HG02973 (cell line): ENCODE data around the gene CST3.
"Not testable (repeated sequence)": the region's sequence is repeated elsewhere in the genome, so short reads cannot be mapped to it uniquely, and the experiment has no call there.

Source experiments
- ATAC-seq: cut with Tn5 transposase; IDR thresholded peaks from one replicate; pipeline ENCODE4 v1.9.1; 2021; ENCODE audit warnings: moderate library complexity; ENCODE audit not compliant: unreplicated experiment

CST3 gene, protein sequence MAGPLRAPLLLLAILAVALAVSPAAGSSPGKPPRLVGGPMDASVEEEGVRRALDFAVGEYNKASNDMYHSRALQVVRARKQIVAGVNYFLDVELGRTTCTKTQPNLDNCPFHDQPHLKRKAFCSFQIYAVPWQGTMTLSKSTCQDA

DNA sequence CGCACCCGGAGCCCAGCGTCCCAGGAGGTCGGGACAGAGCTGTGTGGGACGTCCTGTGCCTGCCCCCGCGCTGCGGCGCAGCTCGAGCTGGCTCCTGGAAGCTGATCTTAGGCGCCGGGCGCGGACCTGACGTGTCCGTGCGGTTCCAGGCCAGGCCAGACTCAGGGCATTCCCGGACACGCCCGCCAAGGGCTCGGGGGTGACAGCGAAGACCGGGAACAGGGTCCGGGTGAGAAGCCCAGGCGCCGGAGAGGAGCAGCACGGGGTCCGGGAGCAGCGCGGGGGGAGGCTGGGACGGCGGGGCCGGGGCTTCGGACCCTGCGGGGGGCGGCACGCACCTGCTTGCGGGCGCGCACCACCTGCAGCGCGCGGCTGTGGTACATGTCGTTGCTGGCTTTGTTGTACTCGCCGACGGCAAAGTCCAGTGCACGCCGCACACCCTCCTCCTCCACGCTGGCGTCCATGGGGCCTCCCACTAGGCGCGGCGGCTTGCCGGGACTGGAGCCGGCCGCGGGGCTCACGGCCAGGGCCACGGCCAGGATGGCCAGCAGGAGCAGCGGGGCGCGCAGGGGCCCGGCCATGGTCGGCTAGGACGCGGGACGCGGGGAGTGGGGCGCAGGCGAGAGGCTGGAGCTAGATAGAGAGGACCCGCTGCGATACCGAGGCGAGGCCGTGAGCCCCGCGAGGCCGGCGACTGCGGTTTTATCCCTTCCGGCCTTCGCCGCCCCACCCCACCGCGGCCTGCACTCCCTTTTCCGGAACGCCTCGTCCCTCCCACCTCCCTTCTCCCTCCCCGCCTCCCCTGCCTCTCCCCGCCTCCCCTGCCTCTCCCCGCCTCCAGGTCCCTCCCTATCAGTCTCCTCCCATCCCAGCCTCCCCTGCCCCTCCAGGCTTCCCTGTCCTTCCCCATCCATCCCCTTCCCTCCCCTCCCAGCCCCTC is at the start of gene CST3:
TSS of gene CST3 (minus strand) at position 674 of the 940 bp plus-strand sequence. CDS start at position 581, 93 bp downstream.
- peak; percentile 42 for ATAC-seq

DNA sequence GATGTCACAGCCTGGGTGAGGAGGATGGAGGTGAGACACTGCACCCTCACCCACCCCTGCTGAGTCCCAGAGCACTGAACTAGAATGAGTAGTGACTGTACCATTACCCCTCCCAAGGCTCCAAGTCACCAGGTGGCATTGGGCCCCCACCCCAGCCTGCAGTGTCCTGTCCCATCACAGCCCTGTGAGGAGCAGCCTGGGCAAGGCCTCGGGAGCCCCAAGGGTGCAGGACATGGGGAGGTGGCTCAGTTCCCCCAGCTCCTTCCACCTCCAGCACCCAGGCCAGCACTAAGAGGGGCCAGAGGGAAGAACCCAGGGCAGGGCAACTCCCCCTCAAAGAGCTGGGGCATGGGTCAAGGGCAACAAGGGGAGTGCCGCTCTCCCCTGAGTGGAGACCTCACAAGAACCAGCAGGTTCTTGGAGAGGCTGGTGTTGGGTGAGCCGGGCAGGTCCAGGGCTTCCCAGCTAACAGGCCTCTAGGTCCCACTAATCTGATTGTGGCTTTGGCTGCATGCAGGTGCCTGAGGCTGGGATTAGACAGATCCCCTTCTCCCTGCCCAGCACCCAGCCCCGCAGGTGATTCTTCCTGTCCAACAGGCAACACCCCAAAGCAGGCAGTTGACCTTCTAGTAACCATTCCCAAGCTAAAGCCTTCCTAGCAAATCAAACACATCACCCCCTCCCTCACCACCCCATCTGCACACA is 48.4 kb upstream of the CST3 start:
- no peak for ATAC-seq

DNA sequence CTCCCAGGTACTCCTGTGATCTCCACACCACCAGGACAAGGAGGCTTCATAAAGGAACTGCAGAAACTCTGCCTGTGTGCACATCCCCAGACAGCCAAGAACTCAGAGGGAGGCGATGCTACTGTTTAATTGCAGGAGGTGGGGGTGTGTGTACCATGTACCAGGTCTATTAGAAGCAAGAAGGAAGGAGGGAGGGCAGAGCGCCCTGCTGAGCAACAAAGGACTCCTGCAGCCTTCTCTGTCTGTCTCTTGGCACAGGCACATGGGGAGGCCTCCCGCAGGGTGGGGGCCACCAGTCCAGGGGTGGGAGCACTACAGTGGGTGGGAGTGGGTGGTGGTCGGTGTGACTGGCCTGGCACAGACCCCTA is 47.8 kb upstream of the CST3 start:
- not testable (repeated sequence) for ATAC-seq

DNA sequence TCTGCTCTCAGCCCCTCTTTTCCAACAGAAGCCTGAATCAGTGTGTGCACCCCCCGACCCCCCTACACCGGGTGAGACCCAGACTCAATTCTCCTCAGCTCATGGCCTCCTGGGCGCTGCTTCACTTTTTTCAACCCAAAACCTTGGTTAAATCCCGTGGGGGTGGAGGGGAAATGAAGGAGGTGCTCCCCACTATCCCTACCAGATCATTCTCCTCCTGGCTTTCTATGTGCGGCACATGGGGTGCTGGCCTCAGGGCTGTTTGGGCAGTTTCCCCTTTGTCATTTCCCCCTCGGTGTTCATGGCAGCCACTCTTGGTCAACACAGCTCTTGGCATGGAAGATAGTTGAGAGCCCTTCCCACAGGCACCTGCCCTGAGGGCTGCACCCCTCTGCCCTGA is 46.5 kb upstream of the CST3 start:
- ATAC-seq = no peak

DNA sequence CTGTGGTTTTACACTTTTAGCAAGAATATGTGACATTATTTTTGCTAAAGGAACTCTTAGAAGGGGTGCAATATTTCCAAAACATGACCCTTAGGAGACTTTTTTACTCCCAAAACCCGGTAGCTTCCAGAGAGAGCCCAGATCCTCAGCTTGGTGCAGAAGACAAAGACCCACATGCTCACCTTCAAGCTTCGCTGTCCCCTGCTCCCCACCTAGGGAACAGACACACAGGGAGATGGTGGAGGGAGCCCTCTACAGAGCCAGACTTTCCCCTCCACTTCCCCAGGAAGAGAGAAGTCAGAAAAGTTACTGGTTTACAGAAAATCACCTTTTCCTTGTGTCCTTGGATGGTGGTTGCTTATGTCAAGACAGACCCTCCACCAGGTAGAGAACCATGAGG is 46.1 kb upstream of the CST3 start:
- no peak for ATAC-seq

DNA sequence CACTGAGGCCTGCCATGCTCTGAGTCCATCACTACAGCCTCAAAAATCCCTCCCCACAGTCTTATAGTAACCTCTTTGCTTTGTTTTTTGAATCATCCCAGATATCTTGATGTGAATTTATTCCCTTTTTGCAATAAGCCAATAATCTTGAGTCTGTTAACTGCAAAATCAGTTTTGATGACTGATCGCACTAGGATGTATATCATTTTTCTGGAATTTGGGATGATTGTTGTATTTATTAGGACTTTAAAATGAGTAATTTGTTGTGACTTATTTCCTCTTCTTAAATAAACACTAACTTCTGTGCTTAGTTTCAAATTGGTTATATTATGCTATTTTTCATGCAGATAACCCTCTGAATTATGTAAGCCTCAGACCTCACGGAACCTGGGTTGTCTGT is 45.5 kb upstream of the CST3 start:
- no peak for ATAC-seq

DNA sequence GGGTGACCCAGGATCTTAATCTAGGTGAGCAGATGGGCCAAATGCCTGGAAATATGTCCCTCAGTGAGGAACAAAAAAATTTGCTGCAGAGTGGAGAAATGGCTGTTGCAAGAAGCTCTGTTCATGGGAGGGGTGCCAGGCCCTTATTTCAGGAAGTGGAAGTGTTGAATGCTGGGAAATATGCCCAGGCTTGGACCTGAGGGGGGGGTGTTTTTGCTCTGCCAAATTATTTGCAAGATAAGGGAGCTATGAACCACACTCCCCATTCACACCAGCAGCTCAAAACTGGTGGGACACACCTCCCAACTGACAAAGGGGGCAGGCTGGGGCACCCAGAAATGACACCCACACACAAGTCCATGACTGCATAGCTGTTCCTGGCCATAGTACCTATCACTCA is 42.4 kb upstream of the CST3 start:
- ATAC-seq = no peak

DNA sequence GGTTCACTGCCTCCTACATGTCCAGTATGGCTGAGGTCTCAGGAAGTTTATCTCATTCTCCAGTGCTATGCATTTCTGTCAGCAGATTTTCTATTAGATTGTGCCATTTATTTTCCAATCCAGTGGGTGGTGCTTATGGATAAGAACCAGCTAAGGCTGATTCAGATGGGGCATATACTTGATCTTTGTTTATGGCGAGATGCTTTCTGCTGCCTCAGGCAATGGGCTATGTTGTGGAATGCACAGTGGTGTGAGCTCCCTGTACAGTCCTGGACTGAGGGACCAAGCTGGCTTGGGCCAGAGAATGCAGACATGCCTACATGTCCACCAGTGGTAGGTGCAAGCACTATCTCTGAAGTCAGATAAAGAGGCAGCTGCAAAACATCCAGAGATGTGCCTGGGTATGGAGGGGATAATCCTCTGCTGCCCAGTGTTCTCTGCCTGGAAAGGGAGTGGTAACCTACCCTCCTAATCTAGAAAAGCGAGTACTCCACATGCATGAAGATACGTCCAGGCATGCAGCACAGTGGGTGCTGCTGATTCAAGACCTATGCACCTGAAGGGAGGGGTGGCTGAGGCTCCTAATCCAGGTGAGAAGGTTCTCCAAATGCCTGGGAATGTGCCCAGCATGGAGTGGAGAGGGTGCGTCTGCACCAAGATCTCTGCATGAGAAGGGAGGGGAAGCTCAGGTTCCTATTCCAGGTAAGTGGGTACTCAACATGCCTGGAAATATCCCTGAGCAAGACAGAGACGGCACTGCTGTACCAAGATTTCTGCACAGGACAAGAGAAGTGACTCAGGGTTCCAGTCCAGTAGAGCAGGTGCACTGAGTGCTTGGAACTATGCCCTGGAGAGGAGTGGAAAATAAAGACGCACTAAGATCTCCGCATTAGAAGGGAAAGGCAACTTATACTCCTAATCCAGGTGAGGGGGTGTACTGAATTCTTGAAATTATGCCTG is 41.7 kb upstream of the CST3 start:
- no peak for ATAC-seq

DNA sequence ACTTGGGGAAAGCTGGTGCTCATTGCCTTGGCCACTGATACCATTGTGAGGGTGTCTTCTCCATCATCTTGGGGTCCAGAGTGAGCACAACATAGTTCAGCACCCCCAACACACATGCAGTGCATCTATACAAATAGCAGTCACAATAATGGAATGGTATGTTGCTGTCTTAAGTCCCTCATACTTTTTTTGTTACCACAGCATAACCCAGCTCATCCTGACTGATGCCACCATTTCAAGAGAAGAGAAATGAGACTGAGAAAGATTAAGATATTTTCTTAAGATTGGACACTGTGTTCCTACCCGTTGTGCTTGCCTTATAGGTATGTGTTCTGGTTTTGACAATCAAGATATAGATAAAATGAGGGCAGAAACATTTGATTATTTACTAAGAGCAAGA is 35.5 kb upstream of the CST3 start:
- ATAC-seq = no peak

DNA sequence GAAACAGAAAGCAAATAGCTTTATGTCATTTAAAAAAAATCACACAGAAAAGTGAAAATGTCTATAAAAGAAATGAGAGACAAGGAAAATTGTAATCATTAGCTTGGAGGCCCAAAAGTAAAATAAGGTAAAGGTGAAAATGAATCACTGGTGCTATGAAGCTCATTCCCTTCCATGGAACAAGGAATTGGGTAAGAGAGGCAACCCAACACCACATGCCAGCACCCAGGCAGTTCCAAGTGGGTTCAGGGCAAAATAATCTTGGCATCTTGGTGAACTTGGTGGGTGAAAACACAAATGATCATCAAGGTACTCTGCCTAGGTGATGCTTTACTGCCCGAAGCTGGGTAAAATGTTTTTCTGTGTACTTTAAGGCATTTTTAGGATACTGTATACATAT is 34.4 kb upstream of the CST3 start:
- ATAC-seq = no peak

DNA sequence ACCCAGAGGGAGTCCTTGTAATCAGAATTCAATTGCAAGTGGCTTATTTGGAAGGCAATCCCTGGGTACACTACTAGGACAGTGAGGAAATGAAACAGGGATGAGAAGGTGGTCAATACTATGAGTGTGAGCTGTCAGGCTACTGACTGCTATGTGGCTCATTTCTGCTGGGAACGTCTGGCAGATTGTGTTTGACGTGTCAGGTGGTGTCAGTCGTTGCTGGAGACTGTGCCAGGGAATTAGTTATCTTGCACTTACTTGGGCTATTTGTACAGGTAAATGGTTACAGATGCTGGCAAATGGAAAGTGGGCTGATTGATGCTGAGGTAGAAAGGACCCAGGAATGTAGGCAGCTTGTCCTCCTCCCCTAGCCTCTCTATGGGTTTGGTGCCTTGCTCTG is 33.7 kb upstream of the CST3 start:
- no peak for ATAC-seq

DNA sequence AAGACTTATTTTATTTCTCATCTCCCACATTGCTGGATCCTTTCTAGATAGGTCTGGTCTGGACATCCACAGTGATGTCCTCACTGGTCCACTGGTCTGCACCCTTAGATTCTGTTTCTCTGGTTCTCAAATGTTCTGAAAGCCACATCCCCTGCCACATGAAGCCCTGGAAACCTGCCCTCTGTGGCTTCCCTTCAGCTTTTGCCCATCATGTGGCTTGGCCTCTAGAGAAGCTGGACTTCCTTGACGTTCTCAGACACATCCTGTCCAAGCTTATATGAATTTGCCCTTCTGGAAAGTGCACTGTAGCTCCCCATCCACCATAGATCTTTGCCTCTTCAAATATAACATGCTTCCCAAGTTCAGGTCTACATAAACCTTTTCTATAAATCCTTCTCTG is 32.6 kb upstream of the CST3 start:
- no peak for ATAC-seq

DNA sequence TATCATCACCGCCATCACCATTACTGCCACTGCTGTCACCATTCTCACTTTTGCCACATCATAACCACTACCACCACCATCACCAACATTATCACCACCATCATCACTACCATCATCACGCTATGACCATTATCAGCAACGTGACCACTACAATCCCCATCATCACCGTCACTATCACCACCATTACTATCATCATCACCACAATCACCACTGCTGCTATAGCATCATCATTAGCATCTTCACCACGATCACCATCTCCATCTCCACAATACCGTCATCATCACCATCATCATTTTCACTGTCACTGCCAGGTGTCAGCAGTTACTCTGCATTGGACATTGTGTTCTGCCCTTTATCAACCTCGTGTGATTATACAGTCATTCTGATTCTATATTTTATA is 32.1 kb upstream of the CST3 start:
- ATAC-seq = no peak

DNA sequence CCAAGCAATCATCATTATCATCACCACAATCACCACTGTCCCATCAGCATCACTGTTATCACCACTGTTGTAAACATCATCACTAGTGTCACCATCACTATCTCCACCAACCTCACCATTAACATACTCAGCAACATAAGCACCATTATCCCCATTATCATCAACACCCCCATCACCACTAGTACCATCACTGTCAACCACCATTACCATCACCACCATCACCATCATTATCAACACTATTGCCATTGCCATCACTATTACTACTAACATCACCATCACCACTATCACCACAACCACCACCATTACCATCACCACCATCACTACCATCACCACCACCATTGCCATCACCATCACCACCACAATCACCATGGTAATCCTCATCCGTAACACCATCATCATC is 31.6 kb upstream of the CST3 start:
- ATAC-seq = no peak

DNA sequence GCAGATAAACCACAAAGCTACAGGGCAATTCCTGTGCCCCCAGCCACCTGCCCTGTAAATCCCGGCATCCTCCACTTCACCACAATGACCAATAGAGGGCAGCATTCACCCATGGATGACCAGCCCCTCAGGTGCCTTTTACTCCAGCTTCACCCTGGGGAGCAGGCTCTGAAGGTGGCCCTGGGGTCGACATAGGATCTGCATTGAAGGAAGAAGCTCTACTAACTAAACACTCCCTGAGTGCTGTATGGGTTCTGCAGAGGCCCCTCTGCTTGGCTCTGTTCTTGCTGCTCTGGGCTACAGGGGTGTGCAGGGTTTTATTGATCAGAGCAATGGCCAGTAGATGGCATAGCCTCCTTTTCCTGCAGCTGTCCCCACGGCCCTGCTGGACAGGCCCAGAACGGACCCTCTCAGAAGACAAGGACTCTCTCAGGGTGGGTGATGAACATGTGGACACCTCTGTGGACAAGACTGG is 30.8 kb upstream of the CST3 start:
- peak; percentile 66 for ATAC-seq

DNA sequence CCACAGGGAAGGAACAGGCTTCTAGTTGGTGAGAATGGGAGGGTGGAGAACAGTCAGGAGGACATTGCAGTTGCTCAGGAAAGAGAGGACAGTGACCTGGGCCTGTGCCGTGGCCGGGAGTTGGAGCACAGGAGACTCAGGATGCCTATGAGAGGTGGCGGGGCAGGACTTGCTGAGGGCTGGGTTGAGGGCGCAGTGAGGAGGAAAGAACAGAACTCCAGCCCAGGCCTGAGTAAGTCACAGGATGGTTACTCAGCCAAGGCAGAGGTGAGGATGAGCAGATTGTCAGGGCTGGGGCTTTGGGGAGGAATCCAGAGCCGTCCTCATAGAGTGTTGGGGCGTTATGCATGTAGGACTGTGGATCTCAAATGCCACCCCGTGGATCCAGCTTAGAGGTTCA is 29.9 kb upstream of the CST3 start:
- no peak for ATAC-seq

DNA sequence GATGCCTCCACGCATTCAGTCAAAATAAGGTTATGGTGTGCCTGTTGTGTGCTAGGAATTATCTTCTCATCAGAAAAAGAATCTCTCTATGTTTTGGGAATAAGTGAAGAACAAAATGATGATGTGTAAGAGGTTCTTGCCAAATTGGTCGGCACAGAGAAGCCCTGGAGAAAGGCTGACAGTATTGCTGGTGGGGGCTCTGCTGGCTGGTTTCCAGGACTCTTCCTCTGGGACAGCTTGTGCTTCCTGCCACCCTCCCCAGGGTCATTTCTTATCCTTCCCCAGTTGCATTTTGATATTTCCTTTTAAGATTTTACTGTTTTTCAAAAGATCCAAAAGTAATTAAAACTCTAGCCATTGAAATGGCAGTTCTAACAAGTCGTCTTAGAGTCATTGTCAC is 28.9 kb upstream of the CST3 start:
- ATAC-seq = no peak

DNA sequence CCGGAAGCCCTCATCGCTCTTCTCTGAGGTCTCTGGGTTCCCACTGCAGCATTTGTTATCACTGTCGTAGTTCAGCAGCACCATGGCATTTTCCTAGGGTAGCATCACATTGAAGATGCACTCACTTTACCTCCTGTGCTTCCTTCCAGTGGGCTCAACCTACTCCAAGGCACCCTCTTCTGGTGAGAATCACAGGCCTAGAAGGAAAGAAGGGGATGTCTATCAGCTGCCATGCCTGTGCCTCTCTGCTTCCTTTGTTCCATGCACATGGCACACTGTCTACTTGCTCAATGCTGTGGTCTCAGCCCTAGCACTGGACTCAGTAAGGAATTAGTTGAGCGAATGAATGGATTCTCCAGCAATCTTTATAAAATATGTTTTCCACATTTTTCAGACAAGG is 28.4 kb upstream of the CST3 start:
- ATAC-seq = no peak

DNA sequence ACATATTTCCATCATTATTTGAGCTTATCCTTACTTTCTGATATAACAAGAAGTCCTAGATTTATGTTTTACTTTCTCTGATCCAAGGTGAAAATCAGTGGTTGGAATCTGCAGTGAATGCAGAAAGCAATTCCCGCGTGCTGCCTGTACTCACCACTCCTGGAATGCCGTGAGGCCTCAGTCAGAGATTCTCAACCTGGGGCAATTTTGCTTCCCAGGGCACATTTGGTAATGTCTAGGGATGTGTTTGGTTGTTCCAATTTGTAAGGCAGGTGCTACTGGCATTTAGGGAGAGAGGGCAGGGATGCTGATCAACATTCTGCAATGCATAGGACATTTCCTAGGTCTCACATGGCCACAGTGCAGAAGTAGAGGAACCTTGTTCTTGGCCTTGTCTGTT is 27.2 kb upstream of the CST3 start:
- no peak for ATAC-seq

DNA sequence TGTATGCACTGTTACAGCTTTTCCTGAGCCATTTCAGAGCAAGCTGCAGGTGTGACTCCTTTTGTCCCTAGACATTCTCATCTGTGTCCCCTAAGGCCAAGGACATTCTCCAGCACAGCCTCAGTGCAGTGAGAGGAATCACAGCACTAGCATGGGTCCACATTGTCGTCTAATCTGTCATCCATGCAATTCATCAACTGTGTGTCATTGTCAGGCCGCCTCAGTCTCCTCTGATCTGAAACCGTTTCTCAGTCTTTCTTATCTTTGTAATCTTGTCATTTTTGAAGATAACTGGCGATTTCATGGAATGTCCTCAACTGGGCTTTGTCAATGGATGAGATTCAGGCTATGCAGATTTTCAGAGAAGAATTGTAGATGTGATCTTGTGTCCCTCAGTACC is 26.3 kb upstream of the CST3 start:
- ATAC-seq = not testable (repeated sequence)

DNA sequence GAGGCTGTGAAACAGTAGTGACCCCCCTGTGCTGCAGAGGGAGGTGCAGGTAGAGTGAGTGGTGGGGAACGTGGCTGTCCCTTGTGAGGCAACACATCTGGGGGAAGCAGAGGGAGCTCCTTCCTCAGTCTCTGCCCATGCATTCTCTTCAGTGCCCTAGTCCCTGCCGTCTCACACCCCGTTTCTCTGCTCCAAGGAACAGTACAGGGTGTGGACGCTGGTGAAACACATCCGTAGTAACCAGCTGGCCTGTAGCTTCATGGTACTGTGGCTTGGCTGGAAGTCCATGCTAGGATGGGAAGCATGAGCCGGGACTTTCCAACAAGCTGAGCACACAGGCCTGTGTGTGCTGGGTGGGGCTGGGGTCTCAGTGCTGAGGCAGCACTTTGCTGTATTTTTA is 25.4 kb upstream of the CST3 start:
- no peak for ATAC-seq
